ES-I3 (cell line): ENCODE results near the gene TIMP3.

Experiments used
- H3K36me3 ChIP-seq: 2 replicates; pipeline ENCODE4 v1.6.1; 2013; ENCODE audit warnings: mild to moderate bottlenecking, low read length, control low read depth, moderate library complexity; ENCODE audit not compliant: insufficient read depth
- H3K4me1 ChIP-seq: 2 replicates; pipeline ENCODE4 v1.6.1; 2013; ENCODE audit warnings: mild to moderate bottlenecking, control low read depth, low read length; ENCODE audit not compliant: insufficient read depth
- H3K9ac ChIP-seq: 2 replicates; pipeline ENCODE4 v1.6.1; 2013; ENCODE audit warnings: low read depth, mild to moderate bottlenecking, low read length, moderate library complexity
- H3K9me3 ChIP-seq: 2 replicates; pipeline ENCODE4 v1.6.1; 2013; ENCODE audit warnings: mild to moderate bottlenecking, low read length, moderate library complexity; ENCODE audit not compliant: control insufficient read depth, insufficient read depth

Gene TIMP3

DNA sequence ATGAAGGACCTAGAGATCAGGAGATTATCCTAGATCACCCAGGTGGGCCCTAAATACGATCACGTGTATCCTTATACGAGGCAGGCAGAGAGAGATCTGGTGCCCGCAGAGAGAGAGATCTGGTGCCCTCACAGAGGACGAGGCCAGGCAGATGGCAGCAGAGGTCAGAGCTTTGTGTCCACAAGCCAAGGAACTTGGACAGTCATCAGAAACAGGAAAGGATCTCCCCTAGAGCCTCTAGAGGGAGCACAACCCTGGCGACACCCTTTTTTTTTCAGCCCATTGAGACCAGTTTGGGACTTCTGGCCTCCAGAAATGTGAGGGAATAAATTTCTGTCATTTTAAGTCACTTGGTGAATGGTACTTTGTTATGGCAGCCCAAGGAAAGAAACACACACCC lies 25.5 kb upstream of the TIMP3 start:
- H3K9me3 ChIP-seq, result no peaks in the 10 kb centered on the region
- H3K4me1 ChIP-seq, result peaks cover 10% of the 10 kb centered on the region; the same call in 1 of the 2 replicates
- no peaks in the 10 kb centered on the region for H3K36me3 ChIP-seq
- H3K9ac ChIP-seq, result no peak overlapping the region

DNA sequence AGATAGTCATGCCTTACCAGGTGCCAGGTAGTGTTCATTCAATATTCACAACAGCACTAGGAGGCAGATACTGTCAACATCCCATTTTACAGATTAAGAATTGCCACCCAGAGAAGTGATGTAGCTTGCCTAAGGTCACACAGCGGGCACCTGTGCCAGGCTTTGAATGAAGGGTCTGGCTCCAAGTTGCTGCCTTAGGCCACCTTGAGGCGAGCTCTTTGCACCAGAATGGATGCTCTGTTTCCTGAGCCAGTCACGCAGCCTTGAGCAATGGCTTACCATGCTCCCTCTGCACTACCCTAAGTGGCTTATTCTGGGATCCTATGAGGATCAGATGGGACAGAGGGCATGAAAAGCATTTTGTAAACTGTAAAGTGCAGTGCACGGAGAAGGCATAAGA lies 25.1 kb upstream of the TIMP3 start:
- H3K36me3 ChIP-seq, result no peaks in the 10 kb centered on the region
- no peak overlapping the region for H3K9ac ChIP-seq
- peaks cover 10% of the 10 kb centered on the region; the same call in 1 of the 2 replicates for H3K4me1 ChIP-seq
- no peaks in the 10 kb centered on the region for H3K9me3 ChIP-seq

DNA sequence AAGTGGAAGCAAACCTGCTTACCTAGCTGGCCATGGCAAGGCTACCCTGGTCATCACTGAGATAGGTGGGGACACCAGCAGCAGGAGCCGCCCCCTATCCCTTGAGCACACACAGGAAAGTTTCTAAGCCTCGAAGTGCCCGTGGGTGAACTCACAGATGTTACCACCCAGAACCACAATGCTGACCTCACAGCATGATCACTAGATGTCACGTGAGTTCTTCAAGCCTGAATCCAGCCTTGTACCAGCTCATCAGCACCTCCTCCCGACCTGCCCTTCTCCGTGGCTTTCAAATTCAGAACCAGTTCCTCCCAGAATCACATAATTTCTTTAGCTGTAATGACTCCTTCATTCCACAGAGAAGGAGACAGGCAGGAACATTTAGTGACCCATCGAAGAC lies 24.7 kb upstream of the TIMP3 start:
- Histone ChIP-seq H3K36me3 (no peaks in the 10 kb centered on the region), H3K4me1 (peaks cover 10% of the 10 kb centered on the region; the same call in 1 of the 2 replicates), H3K9me3 (no peaks in the 10 kb centered on the region), H3K9ac (no peak overlapping the region)

DNA sequence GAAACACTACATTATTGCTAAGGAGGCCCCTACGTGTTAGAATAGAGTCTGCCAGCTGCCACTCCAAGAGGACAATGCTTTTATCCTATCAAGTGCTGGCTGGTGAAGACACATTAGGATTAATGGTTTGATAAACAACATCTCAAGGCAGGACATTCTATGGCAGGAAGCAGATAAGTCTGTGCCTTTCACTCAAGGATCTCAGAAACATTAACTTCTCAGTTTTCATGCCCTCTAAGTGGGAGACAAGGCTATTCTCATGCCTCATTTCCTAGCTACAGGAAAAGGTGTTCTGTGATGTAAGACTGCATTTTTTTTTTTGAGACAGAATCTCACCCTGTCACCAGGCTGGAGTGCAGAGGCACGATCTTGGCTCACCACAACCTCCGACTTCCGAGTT lies 23.5 kb upstream of the TIMP3 start:
- H3K36me3 ChIP-seq, result no peaks in the 10 kb centered on the region
- peaks cover 10% of the 10 kb centered on the region; the same call in 1 of the 2 replicates for H3K4me1 ChIP-seq
- H3K9ac ChIP-seq, result no peak overlapping the region
- no peaks in the 10 kb centered on the region for H3K9me3 ChIP-seq

DNA sequence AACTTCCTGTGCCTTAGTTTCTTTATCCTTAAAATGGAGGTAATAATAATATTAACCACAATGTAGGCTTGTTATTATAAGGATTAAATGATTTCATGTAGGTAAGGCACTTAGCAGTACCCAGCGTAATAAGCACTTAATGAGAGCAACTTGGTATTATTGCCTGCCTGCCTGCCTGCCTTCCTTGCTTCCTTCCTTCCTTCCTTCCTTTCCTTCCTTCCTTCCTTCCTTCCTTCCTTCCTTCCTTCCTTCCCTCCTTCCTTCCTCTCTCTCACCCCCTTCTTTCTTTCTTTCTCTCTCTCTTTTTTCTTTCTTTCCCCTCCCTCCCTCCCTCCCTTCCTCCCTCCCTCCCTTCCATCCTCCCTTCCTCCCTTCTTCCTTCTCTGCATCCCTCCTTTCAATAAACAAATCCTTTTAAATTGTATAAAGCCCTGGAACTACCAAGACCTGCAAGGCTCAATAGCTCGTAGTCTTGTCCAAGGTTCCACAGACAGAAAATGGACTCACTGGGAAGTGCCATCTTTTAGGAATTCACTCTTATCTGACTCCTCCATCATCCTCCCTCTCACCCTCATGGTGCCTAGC lies 20.7 kb upstream of the TIMP3 start:
- no peaks in the 10 kb centered on the region for H3K9me3 ChIP-seq
- H3K9ac ChIP-seq, result no peak overlapping the region
- peaks cover 10% of the 10 kb centered on the region; the same call in 1 of the 2 replicates for H3K4me1 ChIP-seq
- no peaks in the 10 kb centered on the region for H3K36me3 ChIP-seq

DNA sequence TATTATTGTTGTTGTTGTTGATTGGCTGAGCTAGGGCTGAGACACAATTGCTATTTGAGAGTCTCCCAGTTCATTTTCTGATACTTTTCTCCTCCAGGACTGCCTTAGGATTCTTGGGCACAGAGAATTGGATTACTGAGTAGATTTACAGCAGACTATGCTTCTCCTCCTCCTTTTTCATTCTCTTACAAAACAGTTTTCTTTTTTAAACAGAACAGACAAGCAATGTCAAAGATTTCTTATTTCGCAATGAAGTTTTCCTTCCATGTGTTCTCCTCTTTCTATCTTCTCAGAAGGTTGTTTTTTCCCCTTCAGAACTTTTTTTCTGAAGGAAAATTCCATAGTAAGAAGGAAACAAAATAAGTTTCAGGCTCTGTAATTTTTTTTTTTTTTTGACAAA lies 19.8 kb upstream of the TIMP3 start:
- no peaks in the 10 kb centered on the region for H3K9me3 ChIP-seq
- H3K36me3 ChIP-seq, result no peaks in the 10 kb centered on the region
- H3K9ac ChIP-seq, result no peak overlapping the region
- peaks cover 10% of the 10 kb centered on the region; the same call in 1 of the 2 replicates for H3K4me1 ChIP-seq

DNA sequence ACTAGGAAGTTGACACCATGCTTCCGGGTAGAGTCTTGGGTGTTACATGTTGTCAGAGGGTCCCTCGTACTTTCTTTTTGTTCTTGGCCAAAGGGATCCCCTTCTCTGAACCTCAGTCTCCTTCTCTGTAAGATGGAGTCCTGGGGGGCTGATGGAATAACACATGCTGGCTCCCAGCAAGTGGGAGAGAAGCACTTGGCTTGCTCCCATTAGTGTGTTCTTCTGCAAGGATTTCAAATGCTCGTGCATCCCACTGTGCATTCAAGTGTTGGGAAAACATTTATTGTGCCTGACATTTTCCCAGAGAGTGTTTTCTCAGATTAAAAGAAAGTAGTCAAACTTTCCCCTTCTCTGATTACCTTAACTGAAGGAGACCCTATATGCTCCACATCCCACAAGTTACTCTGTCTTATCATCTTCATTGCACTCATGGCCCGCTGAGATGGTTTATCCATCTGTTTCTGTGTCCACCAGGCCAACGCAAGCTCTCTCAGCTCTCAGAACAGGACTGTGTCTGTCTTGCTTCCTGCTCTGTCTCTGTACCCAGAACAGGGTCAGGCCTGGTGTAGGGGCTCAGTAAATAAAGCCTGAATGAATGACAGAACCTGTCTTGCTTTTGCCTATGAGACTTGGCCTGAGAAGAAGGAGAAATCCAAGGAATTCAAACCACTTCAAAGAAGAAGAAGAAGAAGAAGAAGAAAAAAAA lies 16.0 kb upstream of the TIMP3 start:
- Histone ChIP-seq H3K9me3 (no peaks in the 10 kb centered on the region), H3K4me1 (peaks cover under 1% of the 10 kb centered on the region; the same call in 1 of the 2 replicates), H3K9ac (no peak overlapping the region), H3K36me3 (no peaks in the 10 kb centered on the region)

DNA sequence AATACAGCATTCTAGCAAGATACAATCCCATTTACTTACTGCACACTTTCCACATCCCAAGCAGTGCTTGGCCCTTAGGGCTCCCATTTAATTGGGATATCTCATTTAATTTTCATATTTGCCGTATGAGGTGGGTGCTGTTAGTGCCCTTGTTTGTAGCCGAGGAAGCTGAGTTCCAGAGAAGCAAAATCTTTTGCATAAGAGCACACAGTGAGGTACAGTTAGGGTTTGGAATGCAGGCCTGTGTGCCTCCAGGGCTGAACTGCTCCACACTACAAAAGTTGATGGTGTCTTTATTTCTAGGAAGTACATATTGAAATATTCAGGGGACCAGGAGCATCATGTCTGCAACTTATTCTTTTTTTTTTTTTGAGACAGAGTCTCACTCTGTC lies 15.5 kb upstream of the TIMP3 start:
- Histone ChIP-seq H3K36me3 (no peaks in the 10 kb centered on the region), H3K9ac (no peak overlapping the region), H3K4me1 (no peaks in the 10 kb centered on the region), H3K9me3 (no peaks in the 10 kb centered on the region)

DNA sequence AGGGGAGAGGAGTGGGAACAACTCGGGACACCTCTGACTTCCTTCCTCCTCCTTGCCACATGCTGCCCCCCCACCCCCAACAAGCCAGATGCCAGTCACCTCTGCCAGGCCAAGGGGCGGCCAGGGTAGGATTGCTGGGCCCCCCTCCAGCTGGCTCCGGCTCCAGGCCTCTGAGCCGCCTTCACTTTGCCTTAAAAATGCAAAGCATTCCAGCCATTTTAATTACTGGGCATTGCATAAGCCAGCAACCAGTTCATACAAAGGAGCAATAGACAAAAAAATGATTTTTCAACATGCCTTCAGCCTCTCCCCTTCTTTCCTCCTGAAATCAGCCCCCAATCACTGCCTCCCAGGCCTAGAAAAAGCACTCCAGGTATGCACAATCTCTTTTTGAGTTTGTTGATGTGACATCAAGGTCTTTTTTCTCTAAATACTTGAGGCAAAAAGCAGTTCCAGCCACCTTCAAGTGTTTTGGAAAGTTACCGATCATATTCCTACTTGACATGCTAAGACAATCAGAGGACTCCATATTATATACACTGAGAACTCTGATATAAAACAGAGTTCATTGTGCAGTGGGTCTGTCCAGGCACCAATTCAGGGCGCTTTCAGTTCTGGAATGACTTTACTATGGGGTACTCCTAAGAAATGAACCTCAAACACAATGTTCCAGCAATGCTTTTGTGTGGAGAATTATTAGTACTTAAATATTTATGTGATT lies 12.4 kb upstream of the TIMP3 start:
- no peak overlapping the region for H3K9ac ChIP-seq
- H3K9me3 ChIP-seq, result no peaks in the 10 kb centered on the region
- no peaks in the 10 kb centered on the region for H3K36me3 ChIP-seq
- no peaks in the 10 kb centered on the region for H3K4me1 ChIP-seq

DNA sequence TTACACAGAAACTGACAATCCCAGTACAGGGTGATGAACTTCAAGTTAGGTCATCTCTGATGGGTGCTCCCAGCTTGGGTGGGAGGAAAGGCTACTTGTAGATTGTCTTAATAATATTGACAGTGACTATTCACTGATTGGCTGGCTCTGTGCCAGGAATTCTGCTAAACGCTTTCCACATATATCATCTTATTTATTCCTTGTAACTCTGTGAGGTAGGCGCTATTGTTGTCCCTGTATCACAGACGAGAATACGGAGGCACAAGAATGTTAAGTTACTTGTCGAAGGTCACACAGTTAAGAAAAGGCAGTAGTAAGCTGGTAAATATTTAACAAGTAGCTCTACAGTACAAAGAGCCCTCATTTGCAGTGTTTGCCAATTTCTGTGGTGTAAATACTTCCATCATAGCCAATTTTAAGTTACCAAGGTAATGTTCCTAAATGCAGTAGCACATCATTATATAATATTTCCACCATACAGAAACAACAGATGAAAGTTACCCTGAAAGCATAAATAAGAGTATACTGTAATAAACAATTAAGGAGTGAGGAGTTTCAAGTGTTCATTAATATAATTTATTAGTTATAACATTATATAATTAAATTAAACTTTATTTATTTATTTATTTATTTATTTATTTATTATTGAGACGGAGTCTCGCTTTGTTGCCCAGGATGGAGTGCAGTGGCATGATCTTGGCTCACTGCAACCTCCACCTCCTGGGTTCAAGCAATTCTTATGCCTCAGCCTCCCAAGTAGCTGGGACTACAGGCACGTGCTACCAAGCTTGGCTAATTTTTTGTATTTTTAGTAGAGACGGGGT lies 11.5 kb upstream of the TIMP3 start:
- Histone ChIP-seq H3K9me3 (no peaks in the 10 kb centered on the region), H3K9ac (no peak overlapping the region), H3K36me3 (no peaks in the 10 kb centered on the region), H3K4me1 (no peaks in the 10 kb centered on the region)

DNA sequence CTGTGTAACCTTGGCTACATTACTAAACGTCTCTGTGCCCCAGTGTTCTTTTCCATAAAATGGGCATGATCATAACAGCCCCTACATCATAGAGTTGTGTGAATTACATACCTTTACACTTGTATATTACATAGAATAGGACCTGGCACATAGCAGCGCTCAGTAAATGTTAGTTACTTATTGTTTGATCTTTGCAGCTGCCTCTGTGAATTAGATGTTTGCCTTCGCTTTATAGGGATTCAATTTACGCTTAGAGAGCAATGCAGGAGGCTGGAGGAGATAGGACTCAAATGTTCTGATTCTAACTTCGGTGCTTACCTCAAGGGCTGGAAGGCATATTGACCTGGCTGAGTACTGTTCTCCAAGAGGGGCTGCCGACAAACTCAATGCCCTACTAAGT lies 10.4 kb upstream of the TIMP3 start:
- Histone ChIP-seq H3K36me3 (no peaks in the 10 kb centered on the region), H3K9me3 (no peaks in the 10 kb centered on the region), H3K9ac (no peak overlapping the region), H3K4me1 (no peaks in the 10 kb centered on the region)

DNA sequence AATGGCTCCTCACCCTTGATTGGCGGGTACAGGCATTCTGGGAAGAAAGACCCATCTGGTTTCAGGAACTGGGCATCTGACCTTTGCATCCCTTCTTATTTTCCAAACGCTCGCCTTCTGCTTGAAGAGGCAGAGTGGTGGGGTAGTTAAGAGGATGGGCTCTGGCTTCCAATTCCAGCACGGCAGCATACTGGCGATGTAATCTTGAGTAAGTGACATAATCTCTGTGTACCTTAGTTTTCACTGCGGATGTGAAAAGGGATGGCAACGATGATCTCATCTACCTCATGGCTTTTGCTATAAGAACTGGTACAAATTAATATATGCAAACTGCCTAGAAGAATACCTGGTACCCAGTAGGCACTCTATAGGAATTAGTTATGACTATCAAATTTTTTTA lies 10.0 kb upstream of the TIMP3 start:
- Histone ChIP-seq H3K9ac (no peak overlapping the region), H3K4me1 (no peaks in the 10 kb centered on the region; the same call in 1 of the 2 replicates), H3K9me3 (no peaks in the 10 kb centered on the region), H3K36me3 (no peaks in the 10 kb centered on the region)

DNA sequence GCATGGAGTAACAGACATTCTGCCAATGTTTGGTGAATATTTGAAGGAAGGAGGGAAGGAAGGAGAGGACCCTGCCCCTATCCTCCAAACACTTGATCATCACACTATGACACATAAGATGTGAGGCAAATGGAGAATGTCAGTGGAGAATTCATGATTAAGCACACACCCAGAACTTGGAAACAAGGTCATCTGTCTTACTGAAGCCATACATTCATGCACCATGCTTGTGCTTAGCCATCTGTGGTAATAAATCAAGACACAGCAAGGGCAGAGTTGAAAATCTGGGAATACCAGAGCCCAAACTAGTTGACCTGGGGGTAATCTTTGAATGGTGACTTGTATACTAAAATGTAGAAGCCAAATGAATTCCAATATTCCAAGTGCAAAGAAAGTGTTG lies 7.9 kb upstream of the TIMP3 start:
- Histone ChIP-seq H3K9ac (no peak overlapping the region), H3K9me3 (no peaks in the 10 kb centered on the region), H3K4me1 (no peaks in the 10 kb centered on the region; the same call in 1 of the 2 replicates), H3K36me3 (no peaks in the 10 kb centered on the region)

DNA sequence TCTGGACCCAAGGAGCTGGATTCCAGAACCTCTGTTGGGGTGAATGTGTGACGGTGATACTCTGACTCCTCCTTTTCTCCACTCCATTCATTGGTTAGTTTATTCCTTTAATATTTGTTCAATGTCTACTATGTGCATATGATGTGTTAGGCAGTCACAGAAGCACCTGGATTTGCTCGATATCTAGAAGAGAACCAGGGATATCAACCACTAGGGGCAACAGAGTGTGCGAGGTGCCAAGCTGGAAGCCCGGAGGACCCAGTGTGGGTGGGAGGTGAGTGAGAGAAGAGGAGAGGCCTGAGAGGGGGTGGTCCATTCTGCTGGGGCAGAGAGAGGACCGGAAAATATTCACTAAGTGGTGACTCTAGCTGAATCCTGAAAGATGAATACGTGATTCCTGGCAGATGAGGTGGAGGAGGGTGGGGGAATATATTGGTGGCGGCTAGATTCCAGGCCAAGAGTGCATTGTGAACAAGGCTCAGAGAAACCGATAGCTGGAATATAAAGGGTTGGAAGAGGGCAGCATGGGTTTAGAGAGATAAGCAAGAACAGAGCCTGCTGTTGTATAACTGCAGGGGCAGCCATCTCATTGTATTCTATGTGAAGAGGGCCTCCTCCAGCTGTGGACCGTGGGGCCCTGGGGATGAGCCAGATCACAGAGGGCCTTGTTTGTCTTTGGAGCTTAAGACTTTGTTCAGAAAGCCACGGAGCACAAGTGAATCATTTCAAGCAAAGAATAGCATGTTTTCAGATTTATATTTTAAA lies 6.9 kb upstream of the TIMP3 start:
- Histone ChIP-seq H3K9ac (no peak overlapping the region), H3K4me1 (no peaks in the 10 kb centered on the region; the same call in 1 of the 2 replicates), H3K9me3 (no peaks in the 10 kb centered on the region), H3K36me3 (no peaks in the 10 kb centered on the region)
